Measurements from ENCODE around the gene C17orf113.
"Not testable (repeated sequence)": the region's sequence is repeated elsewhere in the genome, so short reads cannot be mapped to it uniquely, and the experiment has no call there.

Gene C17orf113

GRCh38 chr17:42016941-42017865 is 33.2 kb downstream of the C17orf113 start, which contains the start of gene DNAJC7:
TSS of gene DNAJC7 (minus strand) at chr17:42017439. CDS start at chr17:42017416, 23 bp downstream.
- DNase-seq (ENCODE audit: low spot score): peak; percentile 91

GRCh38 chr17:42016411-42016831 is 34.0 kb downstream of the C17orf113 start:
- DNase-seq (ENCODE audit: low spot score): peak; percentile 70

DNA sequence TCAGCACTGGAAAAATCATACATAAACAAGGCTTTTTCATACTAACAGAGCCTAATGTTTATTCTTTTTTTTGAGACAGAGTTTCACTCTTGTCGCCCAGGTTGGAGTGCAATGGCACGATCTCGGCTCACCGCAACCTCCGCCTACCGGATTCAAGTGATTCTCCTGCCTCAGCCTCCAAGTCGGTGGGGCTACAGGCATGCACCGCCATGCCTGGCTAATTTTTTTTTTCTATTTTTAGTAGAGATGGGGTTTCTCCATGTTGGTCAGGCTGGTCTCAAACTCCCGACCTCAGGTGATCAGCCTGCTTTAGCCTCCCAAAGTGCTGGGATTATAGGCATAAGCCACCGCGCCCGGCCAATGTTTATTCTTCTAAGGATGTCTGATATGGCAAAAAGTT is 36.7 kb downstream of the C17orf113 start:
- DNase-seq (ENCODE audit: low spot score): not testable (repeated sequence)

GRCh38 chr17:42012363-42012762 is 38.0 kb downstream of the C17orf113 start:
- not testable (repeated sequence) for DNase-seq (ENCODE audit: low spot score)

GRCh38 chr17:42010898-42011516 is 39.4 kb downstream of the C17orf113 start:
- no peak for DNase-seq (ENCODE audit: low spot score)

DNA sequence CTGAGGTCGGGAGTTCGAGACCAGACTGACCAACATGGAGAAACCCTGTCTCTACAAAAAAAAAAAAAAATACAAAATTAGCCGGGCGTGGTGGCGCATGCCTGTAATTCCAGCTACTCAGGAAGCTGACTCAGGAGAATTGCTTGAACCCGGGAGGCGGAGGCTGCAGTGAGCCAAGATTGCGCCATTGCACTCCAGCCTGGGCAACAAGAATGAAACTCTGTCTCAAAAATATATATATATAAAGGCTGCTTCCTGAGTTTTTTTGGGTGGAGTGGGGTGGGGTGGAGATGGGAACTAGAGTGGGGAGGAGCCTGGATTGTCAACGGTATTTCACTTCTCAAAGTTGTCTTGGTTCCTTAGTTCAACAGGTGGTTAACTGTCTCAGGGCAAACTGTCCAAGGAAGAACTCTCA is 40.1 kb downstream of the C17orf113 start:
- DNase-seq (ENCODE audit: low spot score): not testable (repeated sequence)

- no peak for DNase-seq (ENCODE audit: low spot score)
Measured at GRCh38 chr17:42009170-42009569, 41.2 kb downstream of the C17orf113 start.

DNA sequence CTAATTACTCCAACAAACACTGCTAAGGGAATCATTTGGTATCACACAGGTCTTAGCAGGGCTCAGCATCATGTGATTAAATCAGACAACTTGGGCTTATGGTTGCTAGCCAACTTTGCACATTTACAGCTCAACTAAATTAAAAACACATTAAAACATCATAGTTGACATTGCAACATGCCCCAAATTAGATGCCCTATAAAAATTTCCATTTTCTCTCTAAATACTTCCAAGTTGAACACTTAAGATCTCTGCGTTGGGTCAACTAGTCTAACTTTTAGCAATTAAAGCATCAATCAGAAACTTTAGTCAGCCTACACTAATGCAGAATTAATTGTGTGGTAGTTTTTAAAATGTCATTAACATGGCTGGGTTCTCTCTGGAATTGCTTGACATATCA is 45.2 kb downstream of the C17orf113 start:
- no peak for DNase-seq (ENCODE audit: low spot score)

- DNase-seq (ENCODE audit: low spot score): no peak
Measured at GRCh38 chr17:42002792-42003301, 47.6 kb downstream of the C17orf113 start.

GRCh38 chr17:42002175-42002791 is 48.1 kb downstream of the C17orf113 start:
- no peak for DNase-seq (ENCODE audit: low spot score)

- DNase-seq (ENCODE audit: low spot score): no peak
Measured at GRCh38 chr17:42001729-42002128, 48.7 kb downstream of the C17orf113 start.

GRCh38 chr17:42000413-42001133 is 49.8 kb downstream of the C17orf113 start:
- DNase-seq (ENCODE audit: low spot score): no peak

GRCh38 chr17:41998497-41998896 is 51.9 kb downstream of the C17orf113 start:
- DNase-seq (ENCODE audit: low spot score): no peak

DNA sequence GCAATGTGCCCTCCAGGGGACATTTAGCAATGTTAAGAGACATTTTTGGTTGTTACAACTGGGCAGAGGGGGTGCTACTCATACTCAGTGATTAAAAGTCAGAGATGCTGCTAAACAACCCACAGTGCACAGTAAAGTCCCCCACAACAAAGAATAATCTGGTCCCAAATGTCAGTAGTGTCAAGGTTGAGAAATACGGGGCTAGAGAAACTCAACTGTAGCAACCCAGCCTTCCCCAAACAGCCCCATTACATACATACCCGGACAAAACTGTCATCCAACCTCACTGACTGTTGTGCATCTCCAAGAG is 53.6 kb downstream of the C17orf113 start:
- no peak for DNase-seq (ENCODE audit: low spot score)

DNA sequence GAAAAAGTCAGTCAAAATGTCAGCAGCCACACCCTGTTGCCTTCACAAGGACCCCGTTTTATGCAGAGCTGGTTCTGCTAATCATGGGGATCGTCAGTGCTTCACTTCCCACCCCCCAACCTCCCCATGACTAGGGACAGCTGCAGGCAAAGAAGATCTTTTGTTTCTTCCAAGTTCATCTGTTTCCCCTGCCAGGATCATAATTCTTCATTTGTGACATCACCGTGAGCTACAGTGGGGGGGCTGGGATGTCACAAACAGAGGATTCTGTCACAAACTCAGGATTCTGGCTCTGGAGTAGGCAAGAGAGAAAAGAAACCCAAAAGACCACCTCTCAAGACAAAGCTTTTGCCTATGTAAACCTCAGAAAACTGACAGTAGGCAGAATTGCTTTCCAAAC is 57.8 kb downstream of the C17orf113 start:
- no peak for DNase-seq (ENCODE audit: low spot score)

GRCh38 chr17:41989702-41990419 is 60.5 kb downstream of the C17orf113 start:
- DNase-seq (ENCODE audit: low spot score): no peak

DNA sequence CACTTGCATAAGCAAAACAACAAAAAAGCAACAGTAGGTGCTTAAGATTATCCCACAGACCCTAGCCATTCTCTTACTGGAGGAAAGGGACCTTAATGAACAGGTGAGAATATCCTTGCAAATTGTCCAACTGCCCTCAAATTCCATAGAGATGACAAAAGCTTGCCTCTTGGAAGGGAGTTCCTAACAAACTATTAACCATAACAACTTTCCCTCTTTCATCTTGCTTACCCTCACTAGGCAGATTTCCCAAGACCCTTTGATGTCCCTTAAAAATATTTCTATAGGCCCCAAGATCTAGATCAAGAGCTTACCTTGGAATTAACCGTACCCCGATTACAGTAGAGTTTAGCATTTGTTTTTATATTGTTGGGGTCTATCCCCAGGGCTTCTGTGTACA is 62.0 kb downstream of the C17orf113 start:
- no peak for DNase-seq (ENCODE audit: low spot score)
